ENCODE data around the gene RGP1. TPM values are rescaled to one million over a fixed set of nuclear protein-coding genes. Genes with fewer than 3 reads are reported as not detected.

The RGP1 gene
- total and polyA plus RNA-seq, 9 of the 15 experiments (the other 6 are each of a cell fraction or from before 2014, with no cell fraction given): 0.42 to 13.8 (median 6.7) TPM

DNA sequence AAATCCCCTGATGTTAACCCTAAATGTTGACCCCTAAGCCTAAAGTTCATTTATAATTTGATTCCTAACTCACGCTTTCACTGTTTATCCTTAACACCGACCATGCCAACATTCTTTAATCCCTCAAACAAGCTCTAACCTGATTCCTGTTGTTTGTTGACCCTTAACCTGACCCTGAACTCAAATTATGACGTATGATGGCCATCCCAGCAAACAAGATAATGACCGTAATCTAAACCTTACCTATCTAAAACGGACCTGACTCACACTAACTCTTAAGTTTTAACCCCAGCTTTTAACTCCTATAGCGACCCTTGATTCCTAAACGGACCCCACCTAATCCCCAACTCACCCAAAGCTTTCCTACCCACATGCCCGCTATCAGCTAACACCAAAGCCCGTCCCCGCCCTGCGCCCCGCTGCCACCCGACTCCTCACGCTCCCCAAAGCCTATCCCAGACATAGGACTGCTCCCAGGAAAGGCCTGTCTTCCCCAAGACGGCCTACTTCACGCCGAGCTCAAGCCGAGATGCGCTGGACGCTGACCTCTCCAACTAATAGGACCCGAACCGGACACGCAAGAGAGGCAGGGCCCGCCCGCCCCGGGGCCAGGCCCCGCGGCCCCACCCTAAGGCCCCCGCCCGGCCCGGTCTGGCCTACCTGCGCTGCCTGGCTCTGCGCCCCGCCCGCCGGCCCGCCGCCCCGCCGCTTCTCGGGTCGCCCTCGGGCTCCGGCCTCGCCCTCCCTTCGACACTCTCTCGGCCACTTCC lies 17.5 kb upstream of the RGP1 start (continued):
- TF ChIP-seq, protein P1, sequence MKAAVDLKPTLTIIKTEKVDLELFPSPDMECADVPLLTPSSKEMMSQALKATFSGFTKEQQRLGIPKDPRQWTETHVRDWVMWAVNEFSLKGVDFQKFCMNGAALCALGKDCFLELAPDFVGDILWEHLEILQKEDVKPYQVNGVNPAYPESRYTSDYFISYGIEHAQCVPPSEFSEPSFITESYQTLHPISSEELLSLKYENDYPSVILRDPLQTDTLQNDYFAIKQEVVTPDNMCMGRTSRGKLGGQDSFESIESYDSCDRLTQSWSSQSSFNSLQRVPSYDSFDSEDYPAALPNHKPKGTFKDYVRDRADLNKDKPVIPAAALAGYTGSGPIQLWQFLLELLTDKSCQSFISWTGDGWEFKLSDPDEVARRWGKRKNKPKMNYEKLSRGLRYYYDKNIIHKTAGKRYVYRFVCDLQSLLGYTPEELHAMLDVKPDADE (conservative IDR thresholded peaks at IDR 0.05; ENCODE audit: control insufficient read depth, low read depth, low read length): no peak
- TF ChIP-seq HES1 (IDR thresholded peaks at IDR 0.05; ENCODE audit: low read depth) (no peak), PREB (CRISPR knock-in tag; IDR thresholded peaks at IDR 0.05) (no peak), TFAP4 (CRISPR knock-in tag; IDR thresholded peaks at IDR 0.05; ENCODE audit: borderline replicate concordance) (no peak), ZNF436 (CRISPR knock-in tag; IDR thresholded peaks at IDR 0.05) (no peak)
- TF ChIP-seq, protein P2, sequence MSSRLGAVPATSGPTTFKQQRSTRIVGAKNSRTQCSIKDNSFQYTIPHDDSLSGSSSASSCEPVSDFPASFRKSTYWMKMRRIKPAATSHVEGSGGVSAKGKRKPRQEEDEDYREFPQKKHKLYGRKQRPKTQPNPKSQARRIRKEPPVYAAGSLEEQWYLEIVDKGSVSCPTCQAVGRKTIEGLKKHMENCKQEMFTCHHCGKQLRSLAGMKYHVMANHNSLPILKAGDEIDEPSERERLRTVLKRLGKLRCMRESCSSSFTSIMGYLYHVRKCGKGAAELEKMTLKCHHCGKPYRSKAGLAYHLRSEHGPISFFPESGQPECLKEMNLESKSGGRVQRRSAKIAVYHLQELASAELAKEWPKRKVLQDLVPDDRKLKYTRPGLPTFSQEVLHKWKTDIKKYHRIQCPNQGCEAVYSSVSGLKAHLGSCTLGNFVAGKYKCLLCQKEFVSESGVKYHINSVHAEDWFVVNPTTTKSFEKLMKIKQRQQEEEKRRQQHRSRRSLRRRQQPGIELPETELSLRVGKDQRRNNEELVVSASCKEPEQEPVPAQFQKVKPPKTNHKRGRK (tag; IDR thresholded peaks at IDR 0.05): no peak
